SK-N-MC (cell line): Measurements from ENCODE around the gene MIGA1.

Experiments
- EZH2 ChIP-seq: fragments of 200-600 bp; sonication (generic); IDR thresholded peaks from one replicate; pipeline ENCODE4 v1.6.1; 2017; ENCODE audit warnings: antibody characterized with exemption
- POLR2AphosphoS5 ChIP-seq: IDR thresholded peaks from 2 replicates; pipeline ENCODE4 v1.6.1; 2012; ENCODE audit warnings: mild to moderate bottlenecking, low read depth, low read length, borderline replicate concordance

DNA sequence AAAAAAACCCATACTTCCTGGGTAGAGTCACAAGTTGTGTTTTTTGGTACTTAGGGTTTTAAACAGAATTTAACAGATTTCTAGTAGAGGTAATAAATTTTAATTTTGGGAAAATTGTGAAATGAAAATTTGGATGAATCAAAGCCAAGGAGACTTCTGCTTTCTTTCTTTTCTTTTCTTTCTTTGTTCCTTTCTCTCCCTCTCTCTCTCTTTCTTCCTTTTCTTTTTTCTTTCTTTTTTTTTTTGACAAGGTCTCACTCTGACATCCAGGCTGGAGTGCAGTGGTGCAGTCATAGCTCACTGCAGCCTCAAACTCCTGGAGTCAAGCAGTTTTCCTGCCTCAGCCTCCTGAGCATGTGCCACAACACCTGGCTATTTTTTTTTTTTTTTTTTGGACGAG is 62.1 kb downstream of the MIGA1 start:
- TF ChIP-seq EZH2 (no peak), POLR2AphosphoS5 (no peak)
